Effector CD8-positive, alpha-beta T cell (primary cell): Measurements from ENCODE around the gene ANKRD18B.
"Not testable (repeated sequence)": the region's sequence is repeated elsewhere in the genome, so short reads cannot be mapped to it uniquely, and the experiment has no call there.

Experiments
- DNase-seq: peaks from one replicate; lab custom pipeline; 2025; lab: John Stamatoyannopoulos, UW

ANKRD18B gene

GRCh38 chr9:33611358-33611757, 87.3 kb downstream of the ANKRD18B start:
- no peak for DNase-seq

GRCh38 chr9:33612410-33612809, 88.4 kb downstream of the ANKRD18B start:
- DNase-seq = not testable (repeated sequence)

GRCh38 chr9:33614001-33614687, 90.1 kb downstream of the ANKRD18B start:
- DNase-seq = no peak

- not testable (repeated sequence) for DNase-seq
These were observed 94.3 kb downstream of the ANKRD18B start for GRCh38 chr9:33618370-33618769.

GRCh38 chr9:33619666-33620404, 95.8 kb downstream of the ANKRD18B start:
- no peak for DNase-seq

- no peak for DNase-seq
These were observed 96.8 kb downstream of the ANKRD18B start for GRCh38 chr9:33620738-33621439.
